Lung (tissue), 12 donors: ENCODE measurements around the gene FRMD4A. TPM values are rescaled to one million over a fixed set of nuclear protein-coding genes. Genes with fewer than 3 reads are reported as not detected.
A peak's percentile ranks its signal among the peaks of the same experiment; 100 is the strongest.

ENCODE experiments used
- ATAC-seq: fragments of 200-7000 bp; cut with Tn5 transposase; one replicate; pipeline ENCODE4 v1.9.1; 2020; ENCODE audit warnings: moderate number of reproducible peaks; ENCODE audit not compliant: insufficient read depth, low FRiP score
- DNase-seq, 3 donors: peaks; one replicate each; pipeline ENCODE4 v3.0.0-alpha.2; 2013 to 2017
- H3K27ac ChIP-seq, 2 donors: one replicate each; pipeline ENCODE4 v1.5.1; 2013; ENCODE audit warnings: mild to moderate bottlenecking in 2 of 2, moderate library complexity in 2 of 2, control low read depth in 1 of 2, inconsistent platforms in 1 of 2, low read depth in 1 of 2, low read length in 1 of 2
- H3K27me3 ChIP-seq, 3 donors: one replicate each; pipeline ENCODE4 v1.5.1; 2013; ENCODE audit warnings: low read length in 2 of 3; ENCODE audit not compliant: control insufficient read depth in 3 of 3, insufficient read depth in 3 of 3
- H3K36me3 ChIP-seq, 4 donors: one replicate each; pipeline ENCODE4 v1.5.1; 2013; ENCODE audit warnings: low read length in 4 of 4, mild to moderate bottlenecking in 1 of 4, moderate library complexity in 1 of 4; ENCODE audit not compliant: control insufficient read depth in 4 of 4, insufficient read depth in 4 of 4
- H3K4me1 ChIP-seq, 5 donors: one replicate each; pipeline ENCODE4 v1.5.1; 2013; ENCODE audit warnings: low read length in 5 of 5, mild to moderate bottlenecking in 2 of 5, moderate library complexity in 1 of 5; ENCODE audit not compliant: control insufficient read depth in 5 of 5, insufficient read depth in 5 of 5
- H3K4me3 ChIP-seq: one replicate; pipeline ENCODE4 v1.5.1; 2013; ENCODE audit warnings: mild to moderate bottlenecking, control low read depth, moderate library complexity
- H3K9ac ChIP-seq, 2 donors: one replicate each; pipeline ENCODE4 v1.5.1; 2013; ENCODE audit warnings: low read length in 2 of 2, control low read depth in 1 of 2; ENCODE audit not compliant: insufficient read depth in 1 of 2
- H3K9me3 ChIP-seq, 4 donors: one replicate each; pipeline ENCODE4 v1.5.1; 2013; ENCODE audit warnings: low read length in 3 of 4, mild to moderate bottlenecking in 1 of 4, moderate library complexity in 1 of 4; ENCODE audit not compliant: control insufficient read depth in 4 of 4, insufficient read depth in 3 of 4
- WGBS, 2 donors: extraction: QIAGEN DNeasy Blood & Tissue Kit; methylation state at CpG; one replicate each; pipeline ENCODE4 v1.1.7; 2013; 5-methylcytosine and 5-hydroxymethylcytosine counted together
- polyA plus RNA-seq, 2 donors: library from polyadenylated mRNA; stranded (reverse); fragments of 200-250 nt; gene quantifications; one replicate each; pipeline ENCODE4 v1.2.1, GENCODE V29; 2013
- total RNA-seq, 2 donors: library from RNA; depleted of rRNA in 1 of 2; stranded (reverse); fragments of >200 nt in 1 of 2; gene quantifications; one replicate each; pipeline ENCODE4 v1.2.1, GENCODE V29; 2014 to 2021
- TF ChIP-seq, protein P1 (sequence below): IDR thresholded peaks from 2 replicates; pipeline ENCODE4 v1.5.1; 2012; ENCODE audit warnings: mild to moderate bottlenecking; ENCODE audit errors: control extremely low read depth, extremely low read depth
- donor health status: control.
- donor health status: control.
- donor health status: Bipolar disorder and iron deficiency.
- donor health status: healthy.
- donor health status: DM: yes; HTN: yes; CAD: no.

The FRMD4A gene
- total and polyA plus RNA-seq, 4 donors: 12.0 to 64.5 (median 29.3) TPM

DNA sequence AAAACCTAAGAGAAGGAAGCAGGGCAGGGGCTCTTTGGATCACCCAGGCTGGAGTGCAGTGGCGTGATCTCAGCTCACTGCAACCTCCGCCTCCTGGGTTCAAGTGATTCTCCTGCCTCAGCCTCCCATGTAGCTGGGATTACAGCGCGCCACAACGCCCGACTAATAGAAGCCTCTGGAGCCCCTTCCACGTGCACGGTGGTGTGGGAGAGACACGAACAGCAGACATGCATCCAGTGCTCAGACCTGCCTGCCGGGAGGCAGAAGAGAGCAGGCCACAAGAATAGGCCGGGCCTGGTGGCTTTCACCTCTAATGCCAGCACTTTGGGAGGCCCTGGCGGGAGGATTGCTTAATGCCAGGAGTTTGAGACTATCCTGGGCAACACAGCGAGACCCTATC lies 647.7 kb downstream of the FRMD4A start:
- ATAC-seq (no peak), DNase-seq (no peak)
- no peaks in the 10 kb centered on the region for H3K9me3 ChIP-seq
- H3K4me1 ChIP-seq: peaks cover 4 to 25% (median 21%) of the 10 kb centered on the region in 5 donors
- H3K36me3 ChIP-seq: peaks cover 4 to 10% (median 6%) of the 10 kb centered on the region in 4 donors
- H3K4me3 ChIP-seq: no peak overlapping the region
- H3K27me3 ChIP-seq: no peaks in the 10 kb centered on the region
- no peak overlapping the region for H3K9ac ChIP-seq
- H3K27ac ChIP-seq: peak overlapping the region; percentile 52 to 75
- TF ChIP-seq, protein P1, sequence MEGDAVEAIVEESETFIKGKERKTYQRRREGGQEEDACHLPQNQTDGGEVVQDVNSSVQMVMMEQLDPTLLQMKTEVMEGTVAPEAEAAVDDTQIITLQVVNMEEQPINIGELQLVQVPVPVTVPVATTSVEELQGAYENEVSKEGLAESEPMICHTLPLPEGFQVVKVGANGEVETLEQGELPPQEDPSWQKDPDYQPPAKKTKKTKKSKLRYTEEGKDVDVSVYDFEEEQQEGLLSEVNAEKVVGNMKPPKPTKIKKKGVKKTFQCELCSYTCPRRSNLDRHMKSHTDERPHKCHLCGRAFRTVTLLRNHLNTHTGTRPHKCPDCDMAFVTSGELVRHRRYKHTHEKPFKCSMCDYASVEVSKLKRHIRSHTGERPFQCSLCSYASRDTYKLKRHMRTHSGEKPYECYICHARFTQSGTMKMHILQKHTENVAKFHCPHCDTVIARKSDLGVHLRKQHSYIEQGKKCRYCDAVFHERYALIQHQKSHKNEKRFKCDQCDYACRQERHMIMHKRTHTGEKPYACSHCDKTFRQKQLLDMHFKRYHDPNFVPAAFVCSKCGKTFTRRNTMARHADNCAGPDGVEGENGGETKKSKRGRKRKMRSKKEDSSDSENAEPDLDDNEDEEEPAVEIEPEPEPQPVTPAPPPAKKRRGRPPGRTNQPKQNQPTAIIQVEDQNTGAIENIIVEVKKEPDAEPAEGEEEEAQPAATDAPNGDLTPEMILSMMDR: no peak
- 93 to 95% methylated on average over 13 of the region's 13 CpGs for WGBS, 2 donors

DNA sequence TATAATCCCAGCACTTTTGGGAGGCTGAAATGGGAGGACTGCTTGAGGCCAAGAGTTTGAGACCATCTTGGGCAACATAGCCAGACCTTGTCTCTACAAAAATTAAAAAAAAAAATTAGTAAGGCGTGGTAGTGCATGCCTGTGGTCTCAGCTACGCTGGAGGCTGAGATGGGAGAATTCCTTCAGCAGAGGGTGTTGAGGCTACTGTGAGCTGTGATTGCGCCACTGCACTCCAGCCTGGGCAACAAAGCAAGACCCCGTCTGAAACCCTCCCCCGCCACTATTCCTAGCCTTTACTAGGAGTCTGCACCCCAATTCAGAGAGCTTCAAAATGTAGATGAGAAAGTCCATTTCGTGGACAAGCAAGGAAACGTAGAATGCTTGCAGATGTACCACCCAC lies 648.8 kb downstream of the FRMD4A start:
- no peak overlapping the region for H3K27ac ChIP-seq
- no peak overlapping the region for H3K9ac ChIP-seq
- H3K27me3 ChIP-seq: no peaks in the 10 kb centered on the region
- DNase-seq: no peak
- H3K36me3 ChIP-seq: peaks cover 4 to 12% (median 6%) of the 10 kb centered on the region in 4 donors
- no peaks in the 10 kb centered on the region for H3K9me3 ChIP-seq
- ATAC-seq: no peak
- TF ChIP-seq, protein P1: no peak
- WGBS, 2 donors: 87 to 89% methylated on average over 7 of the region's 7 CpGs
- no peak overlapping the region for H3K4me3 ChIP-seq
- peaks cover 1 to 26% (median 21%) of the 10 kb centered on the region in 5 donors for H3K4me1 ChIP-seq

DNA sequence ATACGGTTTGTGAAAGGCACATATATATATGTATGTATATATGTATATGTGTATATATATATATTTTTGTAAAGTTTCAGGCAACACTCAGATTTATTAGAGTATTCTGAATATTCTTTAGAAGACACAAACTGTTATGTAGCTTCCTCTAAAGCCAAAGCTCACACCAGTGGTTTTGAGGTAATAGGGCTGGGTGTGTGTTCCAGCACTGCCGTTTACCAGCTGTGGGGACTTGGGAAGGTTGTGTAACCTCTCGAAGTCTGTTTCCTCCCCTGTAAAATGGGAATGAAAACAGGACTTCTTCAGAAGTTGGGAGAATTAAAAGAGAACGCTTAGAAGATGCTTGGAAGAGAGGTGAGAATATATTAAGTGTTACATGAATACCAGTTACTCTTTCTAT lies 649.2 kb downstream of the FRMD4A start:
- no peak for ATAC-seq
- Histone ChIP-seq H3K4me1 (peaks cover 1 to 23% (median 21%) of the 10 kb centered on the region in 5 donors), H3K9ac (no peak overlapping the region), H3K27me3 (no peaks in the 10 kb centered on the region), H3K27ac (no peak overlapping the region), H3K4me3 (no peak overlapping the region), H3K36me3 (peaks cover 4 to 15% (median 6%) of the 10 kb centered on the region in 4 donors), H3K9me3 (no peaks in the 10 kb centered on the region)
- TF ChIP-seq, protein P1: no peak
- no peak for DNase-seq
- WGBS, 2 donors: 73 to 74% methylated on average over 4 of the region's 4 CpGs

DNA sequence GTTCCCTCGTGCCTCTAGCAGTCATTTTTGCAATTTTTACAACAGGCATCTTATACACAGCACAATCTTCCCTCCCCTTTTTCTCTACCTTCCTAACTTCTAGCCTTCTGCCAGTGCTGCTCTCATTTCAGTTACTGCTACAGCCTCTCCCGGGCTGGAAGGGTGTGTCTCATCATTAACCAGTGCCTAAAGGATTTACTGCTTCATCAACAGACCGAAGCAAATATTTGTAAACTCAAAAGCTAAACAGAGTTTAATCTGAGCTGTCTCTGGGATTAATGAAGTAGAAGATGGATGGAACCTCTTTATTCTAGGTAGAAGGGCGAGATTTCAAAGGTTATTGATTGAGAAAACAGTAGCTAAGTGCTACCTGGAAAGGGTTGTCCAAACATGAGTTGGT lies 649.6 kb downstream of the FRMD4A start:
- DNase-seq: no peak
- TF ChIP-seq, protein P1: no peak
- 72 to 75% methylated on average over 4 of the region's 4 CpGs for WGBS, 2 donors

More for the DNA sequence above, 649.6 kb downstream of the FRMD4A start:
- no peak for ATAC-seq
- Histone ChIP-seq H3K4me3 (no peak overlapping the region), H3K27me3 (no peaks in the 10 kb centered on the region), H3K9ac (no peak overlapping the region), H3K36me3 (peaks cover 4 to 15% (median 6%) of the 10 kb centered on the region in 4 donors), H3K9me3 (no peaks in the 10 kb centered on the region), H3K27ac (no peak overlapping the region), H3K4me1 (peaks cover 1 to 23% (median 21%) of the 10 kb centered on the region in 5 donors)
